Epithelial cell of prostate (primary cell): ENCODE data around the gene MT1B.
A peak's percentile ranks its signal among the peaks of the same experiment; 100 is the strongest.

Experiments used
- DNase-seq: peaks from one replicate; pipeline ENCODE4 v3.0.0-alpha.2; 2011; ENCODE audit warnings: low read depth, low spot score
- H3K27ac ChIP-seq: fragments of 450-650 bp; 2 replicates; pipeline ENCODE4 v1.5.1; 2017; ENCODE audit warnings: mild to moderate bottlenecking

The MT1B gene

GRCh38 chr16:56651586-56651985 is at the start of gene MT1B:
TSS of gene MT1B (plus strand) at chr16:56651886. CDS start at chr16:56651954, 68 bp downstream.
- H3K27ac ChIP-seq, result no peak within 1 kb of the TSS
- DNase-seq, result no peak

- DNase-seq, result no peak
- no peak overlapping the region for H3K27ac ChIP-seq
Measured at GRCh38 chr16:56603589-56603988, 48.1 kb upstream of the MT1B start.

GRCh38 chr16:56604966-56605365 is 46.7 kb upstream of the MT1B start:
- DNase-seq, result no peak
- H3K27ac ChIP-seq, result peak overlapping the region; percentile 100

- peak overlapping the region; percentile 100 for H3K27ac ChIP-seq
- DNase-seq, result no peak
Measured at GRCh38 chr16:56605475-56605874, 46.2 kb upstream of the MT1B start.

GRCh38 chr16:56606071-56606475 is 45.6 kb upstream of the MT1B start:
- DNase-seq, result no peak
- peak overlapping the region; percentile 100 for H3K27ac ChIP-seq

GRCh38 chr16:56606476-56607108 is 45.1 kb upstream of the MT1B start:
- no peak for DNase-seq
- peak overlapping the region; percentile 100 for H3K27ac ChIP-seq

- peak; percentile 93 for DNase-seq
- peak overlapping the region; percentile 100 for H3K27ac ChIP-seq
Measured at GRCh38 chr16:56607109-56607618, 44.5 kb upstream of the MT1B start.

- peak overlapping the region; percentile 100 for H3K27ac ChIP-seq
- DNase-seq, result no peak
Measured at GRCh38 chr16:56607675-56608042, 44.0 kb upstream of the MT1B start.

GRCh38 chr16:56608043-56608875 is 43.4 kb upstream of the MT1B start, which contains the start of gene MT2A:
TSS of gene MT2A (plus strand) at chr16:56608584. CDS start at chr16:56608656, 72 bp downstream.
- DNase-seq, result peak; percentile 91

GRCh38 chr16:56608876-56609462 is 42.7 kb upstream of the MT1B start:
- DNase-seq, result no peak

More at GRCh38 chr16:56608043-56608875, 43.4 kb upstream of the MT1B start, which contains the start of gene MT2A:
- H3K27ac ChIP-seq, result peak within 1 kb of the TSS; percentile 100

GRCh38 chr16:56609463-56609921 is 42.2 kb upstream of the MT1B start:
- DNase-seq, result no peak
- H3K27ac ChIP-seq, result peak overlapping the region; percentile 100

More at GRCh38 chr16:56608876-56609462, 42.7 kb upstream of the MT1B start:
- H3K27ac ChIP-seq, result peak overlapping the region; percentile 100

GRCh38 chr16:56610017-56610608 is 41.6 kb upstream of the MT1B start:
- H3K27ac ChIP-seq, result peak overlapping the region; percentile 100
- no peak for DNase-seq

- DNase-seq, result no peak
- H3K27ac ChIP-seq, result peak overlapping the region; percentile 100
Measured at GRCh38 chr16:56610609-56611111, 41.0 kb upstream of the MT1B start.

GRCh38 chr16:56611281-56611833 is 40.3 kb upstream of the MT1B start:
- DNase-seq, result no peak
- H3K27ac ChIP-seq, result peak overlapping the region; percentile 100

- H3K27ac ChIP-seq, result peak overlapping the region; percentile 95
- DNase-seq, result no peak
Measured at GRCh38 chr16:56613706-56614105, 38.0 kb upstream of the MT1B start.

GRCh38 chr16:56614549-56614991 is 37.1 kb upstream of the MT1B start:
- peak overlapping the region; percentile 95 for H3K27ac ChIP-seq
- no peak for DNase-seq

- no peak for DNase-seq
- H3K27ac ChIP-seq, result peak overlapping the region; percentile 95
Measured at GRCh38 chr16:56615353-56615752, 36.3 kb upstream of the MT1B start.

GRCh38 chr16:56616608-56617211 is 35.0 kb upstream of the MT1B start:
- H3K27ac ChIP-seq, result no peak overlapping the region
- DNase-seq, result no peak
